A204.1 (cell line): ENCODE data around the gene RRAGD.

Experiments
- FAIRE-seq: peaks from 2 replicates; lab custom pipeline; 2012; peaks lifted over from hg19 to GRCh38; lab: Jason Lieb, UNC

The RRAGD gene

GRCh38 chr6:89412071-89413005 is at the start of gene RRAGD:
Gene RRAGD, minus strand, starts transcription at chr6:89412273. Its CDS starts 280 bp downstream, at chr6:89411993.
- FAIRE-seq, result no peak

- no peak for FAIRE-seq
These were observed 48.6 kb upstream of the RRAGD start for GRCh38 chr6:89460713-89461112.

- no peak for FAIRE-seq
These were observed 47.4 kb upstream of the RRAGD start for GRCh38 chr6:89459501-89459900.

- no peak for FAIRE-seq
These were observed 46.6 kb upstream of the RRAGD start for GRCh38 chr6:89458704-89459103.

GRCh38 chr6:89454300-89454699 is 42.2 kb upstream of the RRAGD start:
- no peak for FAIRE-seq

GRCh38 chr6:89452281-89452680 is 40.2 kb upstream of the RRAGD start:
- no peak for FAIRE-seq

- FAIRE-seq, result no peak
These were observed 37.1 kb upstream of the RRAGD start for GRCh38 chr6:89449193-89449592.

GRCh38 chr6:89443658-89444057 is 31.6 kb upstream of the RRAGD start:
- no peak for FAIRE-seq

- FAIRE-seq, result no peak
These were observed 28.1 kb upstream of the RRAGD start for GRCh38 chr6:89440200-89440599.

GRCh38 chr6:89439014-89439413 is 26.9 kb upstream of the RRAGD start:
- FAIRE-seq, result no peak

- no peak for FAIRE-seq
These were observed 26.2 kb upstream of the RRAGD start for GRCh38 chr6:89438248-89438647.

- FAIRE-seq, result no peak
These were observed 24.2 kb upstream of the RRAGD start for GRCh38 chr6:89436226-89436625.

- no peak for FAIRE-seq
These were observed 22.9 kb upstream of the RRAGD start for GRCh38 chr6:89434954-89435353.

- FAIRE-seq, result no peak
These were observed 22.1 kb upstream of the RRAGD start for GRCh38 chr6:89434150-89434499.

- no peak for FAIRE-seq
These were observed 21.4 kb upstream of the RRAGD start for GRCh38 chr6:89433252-89434149.

GRCh38 chr6:89432875-89433251 is 20.8 kb upstream of the RRAGD start, which contains the start of gene ANKRD6:
Gene ANKRD6, plus strand, starts transcription at chr6:89433152. Its CDS starts 133,825 bp downstream, at chr6:89566977.
- no peak for FAIRE-seq

GRCh38 chr6:89430201-89430962 is 18.3 kb upstream of the RRAGD start:
- no peak for FAIRE-seq

GRCh38 chr6:89416796-89417195 is 4.7 kb upstream of the RRAGD start:
- no peak for FAIRE-seq

- FAIRE-seq, result no peak
These were observed 3.1 kb upstream of the RRAGD start for GRCh38 chr6:89415185-89415584.

- no peak for FAIRE-seq
These were observed 2.1 kb upstream of the RRAGD start for GRCh38 chr6:89414215-89414614.

GRCh38 chr6:89413006-89413400 is 930 bp upstream of the RRAGD start:
- FAIRE-seq, result no peak
